GM18499 (cell line): Measurements from ENCODE around the gene TTC24.
"Not testable (repeated sequence)": the region's sequence is repeated elsewhere in the genome, so short reads cannot be mapped to it uniquely, and the experiment has no call there.

Experiments
- ATAC-seq: cut with Tn5 transposase; IDR thresholded peaks from one replicate; pipeline ENCODE4 v1.9.1; 2021; ENCODE audit warnings: moderate number of reproducible peaks; ENCODE audit not compliant: insufficient read depth, unreplicated experiment

Gene TTC24

DNA sequence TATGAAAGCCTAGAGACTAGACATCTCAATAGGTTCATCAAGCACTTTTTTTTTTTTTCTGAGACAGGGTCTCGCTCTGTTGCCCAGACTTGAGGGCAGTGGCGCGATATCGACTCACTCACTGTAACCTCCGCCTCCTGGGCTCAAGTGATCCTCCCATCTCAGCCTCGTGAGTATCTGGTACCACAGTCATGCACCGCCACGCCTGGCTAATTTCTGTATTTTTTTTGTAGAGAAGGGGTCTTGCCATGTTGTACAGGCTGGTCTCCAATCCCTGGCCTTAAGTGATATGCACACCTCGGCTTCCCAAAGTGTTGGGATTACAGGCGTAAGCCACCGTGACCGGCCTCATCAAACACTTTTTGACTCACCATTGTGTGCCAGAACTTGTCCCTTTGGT, 22.4 kb downstream of the TTC24 start:
- ATAC-seq: no peak

GRCh38 chr1:156602557-156602993, 23.1 kb downstream of the TTC24 start:
- no peak for ATAC-seq

- not testable (repeated sequence) for ATAC-seq
Observed at GRCh38 chr1:156607344-156607743, 27.8 kb downstream of the TTC24 start.

GRCh38 chr1:156608036-156608674, 28.6 kb downstream of the TTC24 start:
- no peak for ATAC-seq

- ATAC-seq: no peak
Observed at GRCh38 chr1:156608981-156609380, 29.5 kb downstream of the TTC24 start.

GRCh38 chr1:156610072-156610471, 30.5 kb downstream of the TTC24 start:
- ATAC-seq: not testable (repeated sequence)

GRCh38 chr1:156612666-156613065, 33.1 kb downstream of the TTC24 start:
- ATAC-seq: no peak

GRCh38 chr1:156615946-156616345, 36.4 kb downstream of the TTC24 start:
- ATAC-seq: no peak

DNA sequence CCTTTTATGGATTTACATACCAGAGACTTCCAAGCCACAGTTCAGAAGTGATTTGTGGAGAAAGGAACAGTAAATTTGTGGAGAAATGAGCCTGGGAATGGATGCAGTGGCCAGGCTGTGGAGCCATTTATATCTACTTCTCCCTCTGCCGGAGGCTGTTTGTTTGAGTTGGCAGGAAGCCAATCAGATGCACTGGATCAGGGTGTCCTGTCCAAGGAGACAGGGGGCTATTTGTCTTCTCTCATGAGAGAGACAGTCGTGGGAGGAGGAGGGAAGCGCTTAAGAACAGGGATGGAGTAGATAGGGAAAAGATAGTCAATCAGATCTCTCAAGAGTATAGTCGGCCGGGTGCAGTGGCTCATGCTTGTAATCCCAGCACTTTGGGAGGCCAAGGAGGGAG, 36.9 kb downstream of the TTC24 start:
- ATAC-seq: no peak

- no peak for ATAC-seq
Observed at GRCh38 chr1:156618853-156619581, 39.5 kb downstream of the TTC24 start, which contains the start of gene HAPLN2. Gene HAPLN2, plus strand, starts transcription at chr1:156619415. Its CDS starts 4,076 bp downstream, at chr1:156623491.

DNA sequence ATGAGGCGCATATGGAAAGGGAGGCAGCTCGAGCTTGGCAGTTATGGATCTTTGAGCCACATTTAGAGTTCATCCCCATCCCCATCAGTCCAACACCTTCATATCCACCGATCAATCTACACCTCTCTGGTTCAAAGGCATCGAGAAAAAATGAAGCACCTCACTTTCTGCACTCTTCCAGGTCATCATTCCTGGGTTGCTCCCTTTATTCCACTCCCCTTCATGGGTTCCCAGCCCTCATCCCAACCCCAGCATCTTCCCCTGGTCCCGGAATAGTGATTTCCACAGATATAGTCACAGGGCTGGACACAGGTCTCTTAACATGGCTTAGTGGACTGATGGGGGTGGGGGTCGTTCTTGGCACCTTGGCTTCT, 40.0 kb downstream of the TTC24 start:
- no peak for ATAC-seq

DNA sequence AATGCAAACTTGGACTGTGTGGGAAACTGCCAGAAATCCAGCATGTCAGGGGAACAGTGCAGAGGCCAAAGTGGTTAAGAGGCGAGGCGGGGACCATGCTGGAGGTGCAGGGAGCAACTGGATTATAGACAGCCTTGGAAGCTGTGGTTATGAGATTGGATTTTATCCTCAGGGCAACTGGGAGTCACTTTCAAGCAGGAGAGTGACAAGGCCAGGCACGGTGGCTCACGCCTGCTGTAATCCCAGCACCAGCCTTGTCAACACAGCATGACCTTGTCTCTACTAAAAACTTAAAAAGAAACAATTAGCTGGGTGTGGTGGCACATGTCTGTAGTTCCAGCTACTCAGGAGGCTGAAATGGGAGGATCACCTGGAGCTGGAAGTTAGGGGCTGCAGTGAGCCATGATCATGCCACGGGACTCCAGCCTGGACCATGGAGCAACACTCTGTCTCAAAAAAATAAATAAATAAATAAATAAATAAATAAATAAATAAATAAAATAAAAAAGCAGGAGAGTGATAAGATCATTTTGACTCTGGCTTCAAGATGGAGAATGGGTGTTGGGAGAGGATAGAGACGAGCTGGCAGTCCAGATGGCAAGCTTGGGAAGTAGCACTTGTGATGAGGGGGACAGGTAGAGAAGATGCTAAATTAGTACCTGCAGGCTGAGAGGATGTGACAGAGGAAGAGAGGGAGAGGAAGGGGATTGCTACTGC, 43.2 kb downstream of the TTC24 start:
- ATAC-seq: no peak

DNA sequence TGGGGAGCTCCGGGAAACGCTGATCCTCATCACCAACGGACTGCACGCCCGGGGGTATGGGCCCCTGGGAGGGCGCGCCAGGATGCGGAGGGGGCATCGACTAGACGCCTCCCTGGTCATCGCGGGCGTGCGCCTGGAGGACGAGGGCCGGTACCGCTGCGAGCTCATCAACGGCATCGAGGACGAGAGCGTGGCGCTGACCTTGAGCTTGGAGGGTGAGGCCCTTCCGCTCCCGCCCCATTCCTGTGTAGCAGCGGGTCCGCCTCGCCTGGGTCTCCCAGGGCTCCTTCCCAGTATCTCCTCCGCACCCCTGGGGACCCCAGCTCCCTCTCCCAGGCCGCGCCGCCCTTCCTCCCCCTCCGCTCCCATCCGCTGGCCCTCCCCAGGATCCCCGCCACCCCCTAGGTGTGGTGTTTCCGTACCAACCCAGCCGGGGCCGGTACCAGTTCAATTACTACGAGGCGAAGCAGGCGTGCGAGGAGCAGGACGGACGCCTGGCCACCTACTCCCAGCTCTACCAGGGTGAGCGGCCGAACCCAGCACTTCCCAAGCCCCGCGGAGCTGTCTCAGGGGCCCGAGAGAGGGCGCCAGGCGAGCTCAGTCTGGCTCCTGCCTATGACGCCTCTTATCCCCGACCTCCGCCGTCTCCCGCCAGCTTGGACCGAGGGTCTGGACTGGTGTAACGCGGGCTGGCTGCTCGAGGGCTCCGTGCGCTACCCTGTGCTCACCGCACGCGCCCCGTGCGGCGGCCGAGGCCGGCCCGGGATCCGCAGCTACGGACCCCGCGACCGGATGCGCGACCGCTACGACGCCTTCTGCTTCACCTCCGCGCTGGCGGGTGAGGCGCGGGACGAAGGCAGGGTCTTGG, 44.7 kb downstream of the TTC24 start:
- ATAC-seq: no peak

DNA sequence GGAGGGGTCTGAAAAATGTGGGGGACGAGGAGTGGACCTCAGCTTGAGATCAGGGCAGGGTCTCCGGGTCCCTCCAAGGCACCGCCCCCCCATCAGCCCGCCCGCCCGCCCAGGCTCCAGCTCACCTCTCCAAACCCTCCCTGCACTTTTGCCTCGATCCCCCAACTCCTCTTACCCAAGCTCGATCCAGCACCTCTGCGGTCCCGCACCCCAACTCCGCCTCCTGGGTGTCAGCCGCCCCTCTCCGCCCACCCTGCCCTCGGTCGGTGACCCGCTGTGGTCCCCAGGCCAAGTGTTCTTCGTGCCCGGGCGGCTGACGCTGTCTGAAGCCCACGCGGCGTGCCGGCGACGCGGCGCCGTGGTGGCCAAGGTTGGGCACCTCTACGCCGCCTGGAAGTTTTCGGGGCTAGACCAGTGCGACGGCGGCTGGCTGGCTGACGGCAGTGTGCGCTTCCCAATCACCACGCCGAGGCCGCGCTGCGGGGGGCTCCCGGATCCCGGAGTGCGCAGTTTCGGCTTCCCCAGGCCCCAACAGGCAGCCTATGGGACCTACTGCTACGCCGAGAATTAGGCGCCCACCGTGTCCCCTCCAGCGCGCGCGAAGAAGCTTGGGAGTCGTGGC, 45.4 kb downstream of the TTC24 start:
- ATAC-seq: no peak

DNA sequence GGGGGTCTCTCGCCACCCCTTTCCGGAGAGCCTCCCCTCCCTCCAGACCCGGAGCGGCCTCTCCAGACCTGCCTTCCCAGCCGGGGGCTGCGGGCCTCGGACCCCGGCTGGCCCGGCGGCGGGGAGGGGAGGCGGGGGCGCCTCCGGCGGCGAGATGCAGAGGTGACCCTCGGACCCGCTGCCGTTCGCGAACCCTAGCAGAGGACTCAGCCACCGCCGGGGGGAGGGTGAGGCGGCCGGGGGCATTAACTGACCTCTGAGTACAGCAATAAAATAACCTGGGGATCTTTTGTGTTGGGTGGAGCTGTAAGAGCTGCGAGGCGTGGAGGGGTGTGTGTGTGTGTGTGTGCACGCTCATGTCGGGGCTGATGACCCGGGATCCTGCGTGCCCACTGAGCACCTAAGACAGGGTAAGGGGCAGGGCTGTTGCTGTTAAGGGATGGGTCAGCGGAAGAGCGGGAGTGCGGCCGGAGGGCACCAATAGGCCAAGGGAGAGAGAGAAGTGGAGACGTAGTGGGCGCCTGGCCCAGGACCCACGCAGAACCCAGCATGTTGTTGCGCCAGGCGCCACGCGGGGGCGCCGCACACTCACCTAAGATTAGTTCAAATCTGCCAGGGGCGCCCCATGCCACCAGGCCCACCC, 46.0 kb downstream of the TTC24 start:
- ATAC-seq: no peak

DNA sequence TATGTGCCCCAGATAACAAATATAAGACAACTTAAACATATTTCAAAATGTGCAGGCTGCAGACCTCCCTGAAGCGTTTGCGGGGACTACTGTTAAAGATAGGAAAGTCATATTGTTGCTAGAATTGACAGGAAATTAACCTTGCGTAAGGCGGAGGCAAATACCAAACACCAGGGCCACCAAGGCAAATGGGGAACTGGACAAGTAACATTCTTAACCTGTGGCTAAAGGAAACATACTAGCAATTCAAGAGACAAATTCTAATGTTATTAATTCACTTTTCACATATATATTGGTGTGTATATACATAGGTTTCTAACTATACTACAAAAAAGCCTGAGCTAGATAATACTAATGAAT, 46.5 kb downstream of the TTC24 start:
- no peak for ATAC-seq

- no peak for ATAC-seq
Observed at GRCh38 chr1:156627313-156627880, 47.9 kb downstream of the TTC24 start.

GRCh38 chr1:156629823-156630449, 50.4 kb downstream of the TTC24 start:
- ATAC-seq: no peak

DNA sequence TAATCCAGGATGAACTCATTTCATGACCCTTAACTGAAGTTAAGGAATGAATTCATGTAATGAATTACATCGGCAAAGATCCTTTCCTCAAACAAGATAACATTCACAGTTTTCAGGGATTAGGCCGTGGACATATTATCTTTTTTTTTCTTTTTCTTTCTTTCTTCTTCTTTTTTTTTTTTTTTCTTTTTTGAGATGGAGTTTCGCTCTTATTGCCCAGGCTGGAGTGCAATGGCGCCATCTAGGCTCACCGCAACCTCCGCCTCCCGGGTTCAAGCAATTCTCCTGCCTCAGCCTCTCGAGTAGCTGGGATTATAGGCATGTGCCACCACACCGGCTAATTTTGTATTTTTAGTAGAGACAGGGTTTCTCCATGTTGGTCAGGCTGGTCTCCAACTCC, 51.6 kb downstream of the TTC24 start:
- not testable (repeated sequence) for ATAC-seq
